Calu3 (cell line): ENCODE measurements around the gene PLEKHG1. TPM values are rescaled to one million over a fixed set of nuclear protein-coding genes. Genes with fewer than 3 reads are reported as not detected.
A peak's percentile ranks its signal among the peaks of the same experiment; 100 is the strongest.

Experiments
- Bru-seq: library from RNA; stranded (reverse); fragments of 400-500 nt; gene quantifications from one replicate; lab custom pipeline; 2021; lab: Mats Ljungman, UMichigan
- BruChase-seq, 2 experiments: library from RNA; stranded (reverse); fragments of 400-500 nt; gene quantifications; one replicate each; lab custom pipeline; 2021; lab: Mats Ljungman, UMichigan
- BruUV-seq: library from RNA; stranded (reverse); fragments of 400-500 nt; replicated peaks from 2 replicates; lab custom pipeline; 2021; lab: Mats Ljungman, UMichigan
- CTCF ChIA-PET: fragments of 300-600 bp; sonication (Branson Sonifier 250); formaldehyde crosslinking; loops from one replicate; lab custom pipeline; 2022; ENCODE audit warnings: antibody characterized with exemption; lab: Charles Lee
- DNase-seq: peaks from one replicate; pipeline ENCODE4 v3.0.0; 2022
- H3K27ac Mint-ChIP-seq: one replicate; pipeline ENCODE4 v1.8.0; 2022; ENCODE audit warnings: mixed read lengths; ENCODE audit not compliant: unreplicated experiment
- H3K27me3 Mint-ChIP-seq: one replicate; pipeline ENCODE4 v1.8.0; 2022; ENCODE audit warnings: mixed read lengths; ENCODE audit not compliant: unreplicated experiment
- H3K36me3 Mint-ChIP-seq: one replicate; pipeline ENCODE4 v1.8.0; 2022; ENCODE audit warnings: mild to moderate bottlenecking, moderate library complexity, mixed read lengths; ENCODE audit not compliant: insufficient read depth, unreplicated experiment
- H3K4me1 Mint-ChIP-seq: one replicate; pipeline ENCODE4 v1.8.0; 2022; ENCODE audit warnings: mild to moderate bottlenecking, low read depth, mixed read lengths; ENCODE audit not compliant: unreplicated experiment
- H3K4me3 Mint-ChIP-seq: one replicate; pipeline ENCODE4 v1.8.0; 2022; ENCODE audit warnings: mild to moderate bottlenecking, low read depth, moderate library complexity, mixed read lengths; ENCODE audit not compliant: unreplicated experiment
- H3K9me3 Mint-ChIP-seq: one replicate; pipeline ENCODE4 v1.8.0; 2022; ENCODE audit warnings: low read depth, mixed read lengths; ENCODE audit not compliant: unreplicated experiment
- CTCF ChIP-seq: fragments of 200-600 bp; IDR thresholded peaks from one replicate; pipeline ENCODE4 v1.8.0; 2022; ENCODE audit warnings: antibody characterized with exemption; ENCODE audit not compliant: unreplicated experiment
- intact Hi-C: fragments of 100-400 bp; cut with micrococcal nuclease; formaldehyde crosslinking; loops from one replicate; pipeline ENCODE4 v1.10.0; 2022; ENCODE audit not compliant: unreplicated experiment
- long read RNA-seq: library from polyadenylated mRNA; stranded (forward); transcript quantifications from one replicate; pipeline ENCODE4 v2.0.0, GENCODE V29; 2022
- total RNA-seq: library from RNA; stranded (reverse); gene quantifications from 2 replicates; pipeline ENCODE4 v1.2.3, GENCODE V29; 2022

Gene PLEKHG1
- total RNA-seq (9.7 and 16.9 TPM in 2 replicates), Bru-seq, nascent RNA (percentile 53 among the genes with signal in this experiment), BruChase-seq, experiment 1, labeled RNA remaining after a 6-hour chase (percentile 43 among the genes with signal in this experiment), BruChase-seq, experiment 2, labeled RNA remaining after a 2-hour chase (percentile 47 among the genes with signal in this experiment)
- long read RNA-seq, partial matches to known transcripts, result 0 of 5 reads
- long read RNA-seq, other reads (novel, unspliced or antisense), result 5 of 5 reads

- no peaks in the 10 kb centered on the region for H3K4me1 Mint-ChIP-seq
- no TSS peak for BruUV-seq
- TF ChIP-seq CTCF, result no peak
- H3K27me3 Mint-ChIP-seq, result no peaks in the 10 kb centered on the region
- H3K4me3 Mint-ChIP-seq, result peak within 1 kb of the TSS; percentile 82
- intact Hi-C loops, result loop anchor here (2.0 to 5.0 kb wide), 3 partner anchors 109 to 213 kb away; no protein-coding TSS in a partner anchor
- peak within 1 kb of the TSS; percentile 77 for H3K27ac Mint-ChIP-seq
- peak; percentile 69 for DNase-seq
- peaks cover 16% of the 10 kb centered on the region for H3K36me3 Mint-ChIP-seq
- CTCF ChIA-PET, result interaction anchor here (0.5 to 1.9 kb wide), 5 partner anchors 30 to 218 kb away, joined by 3 to 17 read pairs (median 4); no protein-coding TSS in a partner anchor
- no peaks in the 10 kb centered on the region for H3K9me3 Mint-ChIP-seq
Measured at GRCh38 chr6:150599199-150600009, at the start of gene PLEKHG1. PLEKHG1 (plus strand) TSS chr6:150599885; CDS start chr6:150733682, 133,797 bp downstream.

GRCh38 chr6:150550244-150550643 lies 49.4 kb upstream of the PLEKHG1 start:
- intact Hi-C loops, result no loop called here
- no peaks in the 10 kb centered on the region for H3K36me3 Mint-ChIP-seq
- no peak overlapping the region for H3K27ac Mint-ChIP-seq
- H3K27me3 Mint-ChIP-seq, result no peaks in the 10 kb centered on the region
- TF ChIP-seq CTCF, result no peak
- no peak for DNase-seq
- no peaks in the 10 kb centered on the region for H3K4me1 Mint-ChIP-seq
- peaks cover 2% of the 10 kb centered on the region for H3K9me3 Mint-ChIP-seq
- CTCF ChIA-PET, result no interaction called here
- no TSS peak for BruUV-seq
- no peak overlapping the region for H3K4me3 Mint-ChIP-seq

GRCh38 chr6:150557043-150557599 lies 42.6 kb upstream of the PLEKHG1 start:
- H3K4me3 Mint-ChIP-seq, result no peak overlapping the region
- TF ChIP-seq CTCF, result no peak
- CTCF ChIA-PET, result no interaction called here
- H3K27ac Mint-ChIP-seq, result no peak overlapping the region
- H3K4me1 Mint-ChIP-seq, result peaks cover 12% of the 10 kb centered on the region
- no peaks in the 10 kb centered on the region for H3K27me3 Mint-ChIP-seq
- no TSS peak for BruUV-seq
- H3K36me3 Mint-ChIP-seq, result no peaks in the 10 kb centered on the region
- intact Hi-C loops, result no loop called here
- H3K9me3 Mint-ChIP-seq, result peaks cover 2% of the 10 kb centered on the region
- DNase-seq, result no peak

GRCh38 chr6:150560004-150560883 lies 39.4 kb upstream of the PLEKHG1 start:
- DNase-seq, result peak; percentile 6
- no peak overlapping the region for H3K4me3 Mint-ChIP-seq
- CTCF ChIA-PET, result no interaction called here
- H3K27ac Mint-ChIP-seq, result peak overlapping the region; percentile 69
- peaks cover 12% of the 10 kb centered on the region for H3K4me1 Mint-ChIP-seq
- H3K9me3 Mint-ChIP-seq, result no peaks in the 10 kb centered on the region
- intact Hi-C loops, result no loop called here
- no peak for TF ChIP-seq CTCF
- BruUV-seq, result no TSS peak
- no peaks in the 10 kb centered on the region for H3K36me3 Mint-ChIP-seq
- no peaks in the 10 kb centered on the region for H3K27me3 Mint-ChIP-seq
